Amniotic epithelial cell (primary cell): Measurements from ENCODE around the gene EFNB1.
"Not testable (repeated sequence)": the region's sequence is repeated elsewhere in the genome, so short reads cannot be mapped to it uniquely, and the experiment has no call there.

Experiments used
- DNase-seq: peaks from one replicate; pipeline ENCODE4 v3.0.0-alpha.2; 2010; ENCODE audit warnings: low read depth

EFNB1 gene

DNA sequence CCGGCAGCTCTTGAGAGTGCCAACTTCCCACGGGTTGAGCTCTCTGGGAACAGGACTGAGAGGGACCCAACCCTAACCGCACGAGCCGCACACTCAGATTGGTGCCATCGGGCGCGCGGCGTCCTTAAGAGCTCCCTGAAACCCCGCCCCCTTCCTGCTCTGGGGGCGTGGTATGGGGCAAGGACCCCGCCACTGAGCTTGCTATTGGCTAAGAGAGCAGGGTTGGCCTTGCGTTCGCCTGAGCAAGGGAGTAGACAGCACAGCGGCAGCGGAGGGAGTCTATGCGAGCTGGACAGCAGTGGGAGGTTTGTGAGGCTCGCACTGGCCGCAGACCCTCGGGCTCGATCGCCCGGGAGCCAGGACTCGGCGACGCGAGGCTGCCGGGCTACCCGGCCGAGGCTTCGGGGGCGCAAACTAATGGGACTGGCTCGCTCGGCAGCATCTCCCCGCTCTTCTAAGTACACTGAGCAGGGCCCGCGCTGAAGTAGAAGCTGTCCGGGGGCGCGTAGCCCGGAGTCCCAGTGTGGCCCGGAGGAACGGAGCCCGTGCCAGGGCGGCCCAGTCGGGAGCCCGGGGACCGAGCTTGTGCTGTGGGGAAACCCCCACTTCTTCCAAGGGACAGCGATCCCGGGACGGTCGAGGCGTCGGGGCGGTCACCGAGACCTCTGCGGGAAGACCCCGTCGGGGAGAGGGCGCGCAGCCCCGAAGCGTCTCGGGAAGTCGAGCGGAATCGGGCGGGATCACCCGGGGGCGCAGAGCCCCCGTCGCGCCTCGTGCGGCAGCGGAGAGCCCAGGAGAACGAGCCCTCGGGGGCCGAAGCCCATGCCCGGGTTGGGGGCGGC lies at the start of gene EFNB1:
Gene EFNB1, plus strand, starts transcription at position 282 of the 842 bp plus-strand sequence. CDS start 756 bp downstream, outside the sequence.
- peak; percentile 93 for DNase-seq

DNA sequence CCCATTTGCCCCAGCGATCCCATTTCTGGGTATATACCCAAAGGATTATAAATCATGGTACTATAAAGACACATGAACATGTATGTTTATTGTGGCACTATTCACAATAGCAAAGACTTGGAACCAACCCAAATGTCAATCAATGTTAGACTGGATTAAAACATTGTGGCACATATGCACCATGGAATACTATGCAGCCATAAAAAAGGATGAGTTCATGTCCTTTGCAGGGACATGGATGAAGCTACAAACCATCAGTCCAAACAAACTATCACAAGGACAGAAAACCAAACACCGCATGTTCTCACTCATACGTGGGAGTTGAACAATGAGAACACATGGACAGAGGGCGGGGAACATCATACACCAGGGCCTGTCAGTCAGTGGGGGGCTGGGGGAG lies 47.5 kb upstream of the EFNB1 start:
- DNase-seq: not testable (repeated sequence)

DNA sequence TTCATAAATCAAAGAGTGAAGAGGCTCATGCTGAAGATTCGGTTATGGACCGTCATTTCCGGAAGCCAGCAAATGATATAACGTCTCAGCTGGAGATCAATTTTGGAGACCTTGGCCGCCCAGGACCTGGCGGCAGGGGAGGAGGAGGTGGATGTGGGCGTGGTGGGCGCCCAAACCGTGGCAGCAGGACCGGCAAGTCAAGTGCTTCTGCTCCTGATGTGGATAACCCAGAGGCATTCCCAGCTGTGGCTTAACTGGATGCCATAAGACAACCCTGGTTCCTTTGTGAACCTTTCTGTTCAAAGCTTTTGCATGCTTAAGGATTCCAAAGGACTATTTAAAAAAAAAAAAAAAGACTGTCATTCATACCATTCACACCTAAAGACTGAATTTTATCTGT lies 44.0 kb upstream of the EFNB1 start:
- DNase-seq: no peak

- DNase-seq: not testable (repeated sequence)
Observed at GRCh38 chrX:68786581-68786980, 42.2 kb upstream of the EFNB1 start.

GRCh38 chrX:68789966-68790365 lies 38.9 kb upstream of the EFNB1 start:
- DNase-seq: no peak

DNA sequence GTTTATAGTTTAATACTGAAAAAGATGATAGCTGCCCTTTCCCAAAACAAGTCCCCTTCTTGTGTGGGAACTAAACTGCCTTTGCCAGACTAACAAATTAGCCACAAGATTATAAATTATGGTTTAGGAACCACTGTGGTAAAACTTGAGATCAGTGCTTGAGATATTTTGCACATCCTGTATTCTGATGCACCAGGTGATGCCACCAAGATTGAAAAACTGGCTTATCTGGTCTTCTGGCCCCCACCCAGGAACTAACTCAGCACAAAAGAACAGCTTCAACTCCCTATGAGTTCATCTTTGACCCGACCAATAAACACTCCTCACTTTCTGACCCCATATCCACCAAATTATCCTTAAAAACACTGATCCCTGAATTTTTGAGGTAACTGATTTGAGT lies 36.7 kb upstream of the EFNB1 start:
- no peak for DNase-seq

DNA sequence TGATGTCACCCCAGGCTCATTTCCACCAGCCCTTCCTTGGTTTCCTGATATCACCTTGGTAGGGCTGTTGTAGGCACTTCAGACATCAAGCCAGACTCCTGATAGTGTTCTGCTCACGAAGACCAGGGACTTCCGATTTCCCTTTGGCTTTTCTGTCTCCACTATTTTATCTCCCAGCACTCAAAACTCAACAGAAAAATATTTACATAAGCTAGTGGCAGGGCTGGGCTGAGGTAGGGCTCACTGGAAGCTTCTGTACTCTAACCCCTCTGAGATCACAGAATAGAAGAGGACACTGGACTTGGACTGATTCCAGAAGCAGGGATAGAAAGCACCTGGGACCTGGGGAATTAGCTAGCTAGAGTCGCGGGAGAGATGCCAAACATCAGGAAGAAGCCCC lies 34.4 kb upstream of the EFNB1 start:
- DNase-seq: no peak

DNA sequence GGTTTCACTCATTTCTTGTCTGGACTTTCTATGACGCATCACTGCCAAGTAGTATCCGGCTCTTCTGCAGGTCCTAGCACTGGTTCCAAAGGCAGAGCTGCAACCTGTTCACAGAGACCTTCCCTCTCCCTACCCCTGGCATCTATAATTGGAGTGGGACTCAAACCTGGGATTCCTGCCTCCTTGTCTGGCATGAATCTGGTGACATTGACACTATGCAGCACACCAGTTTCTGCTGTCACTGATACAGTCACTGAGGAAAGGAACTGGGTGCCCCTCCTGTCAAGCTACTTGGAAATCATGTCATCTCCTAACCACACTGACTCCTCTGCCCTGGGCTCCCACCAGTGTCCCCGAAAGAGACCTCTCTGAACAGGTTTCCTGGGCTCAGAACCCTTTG lies 33.1 kb upstream of the EFNB1 start:
- no peak for DNase-seq

- not testable (repeated sequence) for DNase-seq
Observed at GRCh38 chrX:68798400-68798799, 30.4 kb upstream of the EFNB1 start.

GRCh38 chrX:68801737-68802290 lies 27.0 kb upstream of the EFNB1 start:
- no peak for DNase-seq

- DNase-seq: peak; percentile 9
Observed at GRCh38 chrX:68807818-68808217, 21.0 kb upstream of the EFNB1 start.

GRCh38 chrX:68808686-68809357 lies 20.0 kb upstream of the EFNB1 start:
- DNase-seq: peak; percentile 33

- no peak for DNase-seq
Observed at GRCh38 chrX:68820476-68821110, 8.2 kb upstream of the EFNB1 start.

DNA sequence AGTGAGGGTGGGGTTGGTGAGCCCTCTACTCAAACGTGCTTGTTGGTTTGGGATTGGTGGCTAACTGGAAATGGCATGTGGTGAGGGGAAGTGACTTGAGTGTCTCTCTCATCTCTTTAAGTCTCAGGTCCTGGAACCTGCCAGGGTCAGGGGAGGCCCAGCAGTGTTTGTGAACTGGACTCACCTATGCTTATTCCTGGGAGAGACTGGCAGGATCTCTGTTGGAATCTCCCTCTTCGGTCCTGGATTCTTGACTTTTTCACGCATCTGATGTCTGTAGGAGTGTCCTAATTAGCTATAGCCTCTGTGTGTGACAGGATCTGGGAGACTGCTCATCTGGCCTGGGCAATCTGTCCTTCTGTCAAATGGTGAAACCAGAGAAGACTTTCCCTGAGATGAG lies 7.2 kb upstream of the EFNB1 start:
- no peak for DNase-seq

GRCh38 chrX:68822641-68823410 lies 6.0 kb upstream of the EFNB1 start:
- peak; percentile 32 for DNase-seq

- DNase-seq: no peak
Observed at GRCh38 chrX:68823413-68824151, 5.2 kb upstream of the EFNB1 start.

DNA sequence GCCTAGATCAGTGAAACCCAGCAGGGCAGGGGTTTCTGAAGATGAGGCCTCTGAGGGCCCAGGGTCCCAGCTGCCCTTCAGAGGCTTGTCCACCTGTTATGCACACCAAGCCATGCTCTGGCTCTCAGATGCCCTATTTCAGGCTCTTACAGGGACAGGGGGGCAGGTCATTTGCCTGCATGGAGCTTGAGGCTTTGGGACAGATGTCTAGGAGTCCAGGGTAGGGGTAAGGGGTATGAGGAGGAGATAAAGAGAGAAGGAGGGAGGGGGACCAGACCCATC lies 4.7 kb upstream of the EFNB1 start:
- no peak for DNase-seq

DNA sequence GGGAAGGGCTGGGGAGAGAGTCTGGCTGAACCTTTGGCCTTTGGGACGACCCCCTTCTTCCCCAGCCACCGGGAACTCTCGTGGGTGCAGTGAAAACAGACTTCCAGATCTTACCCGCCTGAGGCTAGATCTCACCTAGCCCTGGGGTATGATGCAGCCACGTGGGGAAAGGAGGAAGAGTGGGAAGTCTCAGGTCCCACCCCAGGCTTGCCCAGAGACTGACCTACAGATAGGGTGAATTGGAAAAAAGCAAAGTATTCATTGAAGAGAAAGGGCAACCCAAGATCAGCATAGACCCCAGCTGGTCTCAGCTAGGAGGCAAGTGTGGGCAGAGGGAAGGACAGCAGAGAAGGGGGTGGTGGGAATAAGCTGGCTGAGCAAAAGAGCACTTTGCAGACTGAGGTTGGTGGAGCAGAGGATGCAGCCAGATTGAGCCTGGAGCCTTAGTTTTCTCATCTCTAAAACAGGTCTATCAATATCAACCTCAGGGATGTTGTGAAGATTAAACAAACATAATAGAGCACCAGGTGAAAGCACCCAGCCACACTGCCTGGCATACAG lies 4.2 kb upstream of the EFNB1 start:
- no peak for DNase-seq

DNA sequence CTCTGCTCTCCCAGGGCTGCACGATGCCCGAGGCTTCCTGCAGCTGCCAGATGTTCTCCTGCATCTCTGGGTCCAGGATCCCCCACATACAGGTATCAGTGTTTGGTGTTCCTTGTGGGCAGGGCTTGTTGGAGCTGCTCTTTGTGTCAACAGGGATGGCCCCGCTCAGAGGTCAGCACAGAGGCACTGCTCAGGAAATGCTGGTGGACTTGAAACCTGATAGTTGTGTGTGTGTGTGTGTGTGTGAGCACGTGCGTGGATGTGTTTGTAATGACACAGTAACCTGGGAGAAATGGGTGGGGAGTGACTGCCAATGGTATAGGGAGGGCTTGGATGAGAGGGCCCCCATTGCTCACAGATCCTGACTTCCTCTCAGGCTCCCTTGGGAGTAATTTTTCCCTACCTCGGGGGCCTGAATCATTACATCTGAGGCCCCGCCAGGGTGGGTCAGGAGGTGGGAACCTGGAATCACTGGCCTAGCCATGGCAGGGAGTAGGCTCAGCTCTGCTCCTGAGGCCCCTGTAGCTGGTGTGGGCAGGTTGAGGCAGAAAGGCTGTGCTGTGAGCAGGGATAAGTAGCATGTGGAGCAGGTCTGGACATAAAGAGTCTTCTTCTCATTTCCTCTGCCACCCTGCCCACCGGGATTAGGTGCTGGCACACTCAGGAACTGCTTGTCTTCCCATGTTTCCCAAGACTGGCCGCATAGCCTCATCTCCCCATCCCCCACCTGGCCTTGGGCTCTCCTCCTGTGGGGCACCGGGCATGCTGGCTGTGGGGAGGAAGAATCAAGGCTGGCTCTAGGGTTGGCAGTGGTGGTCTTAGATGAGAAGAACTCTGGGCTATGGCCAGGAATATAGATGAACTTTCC lies 2.5 kb upstream of the EFNB1 start:
- no peak for DNase-seq

GRCh38 chrX:68827256-68827655 lies 1.6 kb upstream of the EFNB1 start:
- no peak for DNase-seq
